SK-N-SH (cell line): Measurements from ENCODE around the gene LRRC15.

ENCODE experiments used
- CHD2 ChIP-seq: fragments of 150-350 bp; IDR thresholded peaks from 2 replicates; pipeline ENCODE4 v1.6.1; 2018; ENCODE audit warnings: low read length; ENCODE audit not compliant: partially characterized antibody
- EP300 ChIP-seq, 2 experiments: IDR thresholded peaks; 2 replicates each; pipeline versions ENCODE4 v1.4.0 to v1.6.1; 2012; ENCODE audit warnings: borderline replicate concordance in 1 of 2, low read depth in 1 of 2, low read length in 1 of 2
- POLR2AphosphoS5 ChIP-seq: IDR thresholded peaks from 2 replicates; pipeline ENCODE4 v1.6.1; 2012; ENCODE audit warnings: low read depth, low read length
- TAF1 ChIP-seq: IDR thresholded peaks from 2 replicates; pipeline ENCODE4 v1.6.1; 2012; ENCODE audit warnings: low read depth, mild to moderate bottlenecking, low read length, moderate library complexity, borderline replicate concordance
- TF ChIP-seq, protein P1 (sequence below): fragments of 200-600 bp; sonication (generic); IDR thresholded peaks from 2 replicates; pipeline ENCODE4 v1.6.1; 2017; ENCODE audit warnings: antibody characterized with exemption, mild to moderate bottlenecking, moderate library complexity
- TF ChIP-seq, protein P2 (sequence below): fragments of 150-350 bp; IDR thresholded peaks from 2 replicates; pipeline ENCODE4 v1.6.1; 2017; ENCODE audit warnings: antibody characterized with exemption, low read length, low read depth, borderline replicate concordance
- TF ChIP-seq, protein P3 (sequence below): IDR thresholded peaks from 2 replicates; pipeline ENCODE4 v1.6.1; 2012; ENCODE audit warnings: mild to moderate bottlenecking, low read depth, low read length, moderate library complexity
- TF ChIP-seq, protein P4 (sequence below): IDR thresholded peaks from 2 replicates; pipeline ENCODE4; 2012

DNA sequence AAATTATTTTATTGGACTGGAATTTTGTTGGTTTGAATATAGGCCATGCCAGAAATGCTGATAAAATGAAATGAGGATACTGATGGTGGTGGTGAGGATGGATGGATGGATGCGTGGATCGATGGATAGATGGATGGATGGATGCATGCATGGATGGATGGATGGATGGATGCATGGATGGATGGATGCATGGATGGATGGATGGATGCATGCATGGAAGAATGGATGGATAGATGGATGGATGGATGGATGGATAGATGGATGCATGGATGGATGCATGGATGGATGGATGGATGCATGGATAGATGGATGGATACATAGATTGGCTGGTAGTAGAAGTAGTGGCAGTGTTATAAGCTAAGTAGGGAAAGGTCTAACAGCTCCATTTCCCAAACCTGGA, 58.5 kb downstream of the LRRC15 start:
- TF ChIP-seq, protein P1, sequence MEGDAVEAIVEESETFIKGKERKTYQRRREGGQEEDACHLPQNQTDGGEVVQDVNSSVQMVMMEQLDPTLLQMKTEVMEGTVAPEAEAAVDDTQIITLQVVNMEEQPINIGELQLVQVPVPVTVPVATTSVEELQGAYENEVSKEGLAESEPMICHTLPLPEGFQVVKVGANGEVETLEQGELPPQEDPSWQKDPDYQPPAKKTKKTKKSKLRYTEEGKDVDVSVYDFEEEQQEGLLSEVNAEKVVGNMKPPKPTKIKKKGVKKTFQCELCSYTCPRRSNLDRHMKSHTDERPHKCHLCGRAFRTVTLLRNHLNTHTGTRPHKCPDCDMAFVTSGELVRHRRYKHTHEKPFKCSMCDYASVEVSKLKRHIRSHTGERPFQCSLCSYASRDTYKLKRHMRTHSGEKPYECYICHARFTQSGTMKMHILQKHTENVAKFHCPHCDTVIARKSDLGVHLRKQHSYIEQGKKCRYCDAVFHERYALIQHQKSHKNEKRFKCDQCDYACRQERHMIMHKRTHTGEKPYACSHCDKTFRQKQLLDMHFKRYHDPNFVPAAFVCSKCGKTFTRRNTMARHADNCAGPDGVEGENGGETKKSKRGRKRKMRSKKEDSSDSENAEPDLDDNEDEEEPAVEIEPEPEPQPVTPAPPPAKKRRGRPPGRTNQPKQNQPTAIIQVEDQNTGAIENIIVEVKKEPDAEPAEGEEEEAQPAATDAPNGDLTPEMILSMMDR: no peak
- TF ChIP-seq POLR2AphosphoS5 (no peak), CHD2 (no peak), TAF1 (no peak), EP300 (IDR thresholded peaks at IDR 0.05; ENCODE audit: borderline replicate concordance in 1 of 2, low read depth in 1 of 2, low read length in 1 of 2) (no peak)
- TF ChIP-seq, protein P2, sequence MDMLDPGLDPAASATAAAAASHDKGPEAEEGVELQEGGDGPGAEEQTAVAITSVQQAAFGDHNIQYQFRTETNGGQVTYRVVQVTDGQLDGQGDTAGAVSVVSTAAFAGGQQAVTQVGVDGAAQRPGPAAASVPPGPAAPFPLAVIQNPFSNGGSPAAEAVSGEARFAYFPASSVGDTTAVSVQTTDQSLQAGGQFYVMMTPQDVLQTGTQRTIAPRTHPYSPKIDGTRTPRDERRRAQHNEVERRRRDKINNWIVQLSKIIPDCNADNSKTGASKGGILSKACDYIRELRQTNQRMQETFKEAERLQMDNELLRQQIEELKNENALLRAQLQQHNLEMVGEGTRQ: no peak
- TF ChIP-seq, protein P3, sequence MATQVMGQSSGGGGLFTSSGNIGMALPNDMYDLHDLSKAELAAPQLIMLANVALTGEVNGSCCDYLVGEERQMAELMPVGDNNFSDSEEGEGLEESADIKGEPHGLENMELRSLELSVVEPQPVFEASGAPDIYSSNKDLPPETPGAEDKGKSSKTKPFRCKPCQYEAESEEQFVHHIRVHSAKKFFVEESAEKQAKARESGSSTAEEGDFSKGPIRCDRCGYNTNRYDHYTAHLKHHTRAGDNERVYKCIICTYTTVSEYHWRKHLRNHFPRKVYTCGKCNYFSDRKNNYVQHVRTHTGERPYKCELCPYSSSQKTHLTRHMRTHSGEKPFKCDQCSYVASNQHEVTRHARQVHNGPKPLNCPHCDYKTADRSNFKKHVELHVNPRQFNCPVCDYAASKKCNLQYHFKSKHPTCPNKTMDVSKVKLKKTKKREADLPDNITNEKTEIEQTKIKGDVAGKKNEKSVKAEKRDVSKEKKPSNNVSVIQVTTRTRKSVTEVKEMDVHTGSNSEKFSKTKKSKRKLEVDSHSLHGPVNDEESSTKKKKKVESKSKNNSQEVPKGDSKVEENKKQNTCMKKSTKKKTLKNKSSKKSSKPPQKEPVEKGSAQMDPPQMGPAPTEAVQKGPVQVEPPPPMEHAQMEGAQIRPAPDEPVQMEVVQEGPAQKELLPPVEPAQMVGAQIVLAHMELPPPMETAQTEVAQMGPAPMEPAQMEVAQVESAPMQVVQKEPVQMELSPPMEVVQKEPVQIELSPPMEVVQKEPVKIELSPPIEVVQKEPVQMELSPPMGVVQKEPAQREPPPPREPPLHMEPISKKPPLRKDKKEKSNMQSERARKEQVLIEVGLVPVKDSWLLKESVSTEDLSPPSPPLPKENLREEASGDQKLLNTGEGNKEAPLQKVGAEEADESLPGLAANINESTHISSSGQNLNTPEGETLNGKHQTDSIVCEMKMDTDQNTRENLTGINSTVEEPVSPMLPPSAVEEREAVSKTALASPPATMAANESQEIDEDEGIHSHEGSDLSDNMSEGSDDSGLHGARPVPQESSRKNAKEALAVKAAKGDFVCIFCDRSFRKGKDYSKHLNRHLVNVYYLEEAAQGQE: no peak
- TF ChIP-seq, protein P4, sequence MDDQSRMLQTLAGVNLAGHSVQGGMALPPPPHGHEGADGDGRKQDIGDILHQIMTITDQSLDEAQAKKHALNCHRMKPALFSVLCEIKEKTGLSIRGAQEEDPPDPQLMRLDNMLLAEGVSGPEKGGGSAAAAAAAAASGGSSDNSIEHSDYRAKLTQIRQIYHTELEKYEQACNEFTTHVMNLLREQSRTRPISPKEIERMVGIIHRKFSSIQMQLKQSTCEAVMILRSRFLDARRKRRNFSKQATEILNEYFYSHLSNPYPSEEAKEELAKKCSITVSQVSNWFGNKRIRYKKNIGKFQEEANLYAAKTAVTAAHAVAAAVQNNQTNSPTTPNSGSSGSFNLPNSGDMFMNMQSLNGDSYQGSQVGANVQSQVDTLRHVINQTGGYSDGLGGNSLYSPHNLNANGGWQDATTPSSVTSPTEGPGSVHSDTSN: no peak
